ENCODE results near the gene CBLIF.
"Not testable (repeated sequence)": the region's sequence is repeated elsewhere in the genome, so short reads cannot be mapped to it uniquely, and the experiment has no call there.

Gene CBLIF

GRCh38 chr11:59849129-59849528 is 3.8 kb upstream of the CBLIF start:
- no peak for FAIRE-seq
- TF ChIP-seq POLR2A (IDR thresholded peaks at IDR 0.05; ENCODE audit: low read depth, low read length) (no peak), SPI1 (IDR thresholded peaks at IDR 0.05; ENCODE audit: low read depth, low read length) (no peak), POU2F2 (IDR thresholded peaks at IDR 0.05; ENCODE audit: low read depth, low read length) (no peak), TAF1 (IDR thresholded peaks at IDR 0.05; ENCODE audit: low read depth, low read length) (no peak), POLR2AphosphoS5 (IDR thresholded peaks at IDR 0.05; ENCODE audit: low read depth, low read length) (no peak), PAX5 (IDR thresholded peaks at IDR 0.05; ENCODE audit: insufficient read depth, low read length, severe bottlenecking) (no peak)

GRCh38 chr11:59848439-59848838 is 3.1 kb upstream of the CBLIF start:
- DNase-seq (ENCODE audit: insufficient read length, low spot score); FAIRE-seq: not testable (repeated sequence)

More at GRCh38 chr11:59849129-59849528, 3.8 kb upstream of the CBLIF start:
- no peak for DNase-seq (ENCODE audit: insufficient read length, low spot score)

GRCh38 chr11:59847626-59848025 is 2.3 kb upstream of the CBLIF start:
- DNase-seq (ENCODE audit: insufficient read length, low spot score) (no peak), FAIRE-seq (no peak)
- no peak for TF ChIP-seq TAF1 (IDR thresholded peaks at IDR 0.05; ENCODE audit: low read depth, low read length)
- no peak for TF ChIP-seq POLR2A (IDR thresholded peaks at IDR 0.05; ENCODE audit: low read depth, low read length)
- TF ChIP-seq SPI1 (IDR thresholded peaks at IDR 0.05; ENCODE audit: low read depth, low read length), result no peak
- TF ChIP-seq POU2F2 (IDR thresholded peaks at IDR 0.05; ENCODE audit: low read depth, low read length), result no peak
- no peak for TF ChIP-seq POLR2AphosphoS5 (IDR thresholded peaks at IDR 0.05; ENCODE audit: low read depth, low read length)
- no peak for TF ChIP-seq PAX5 (IDR thresholded peaks at IDR 0.05; ENCODE audit: insufficient read depth, low read length, severe bottlenecking)

GRCh38 chr11:59846556-59846955 is 1.3 kb upstream of the CBLIF start:
- TF ChIP-seq POLR2A (IDR thresholded peaks at IDR 0.05; ENCODE audit: low read depth, low read length), result no peak
- no peak for TF ChIP-seq PAX5 (IDR thresholded peaks at IDR 0.05; ENCODE audit: insufficient read depth, low read length, severe bottlenecking)
- TF ChIP-seq POLR2AphosphoS5 (IDR thresholded peaks at IDR 0.05; ENCODE audit: low read depth, low read length), result no peak
- TF ChIP-seq SPI1 (IDR thresholded peaks at IDR 0.05; ENCODE audit: low read depth, low read length), result no peak
- no peak for TF ChIP-seq POU2F2 (IDR thresholded peaks at IDR 0.05; ENCODE audit: low read depth, low read length)
- TF ChIP-seq TAF1 (IDR thresholded peaks at IDR 0.05; ENCODE audit: low read depth, low read length), result no peak
- FAIRE-seq, result no peak
- DNase-seq (ENCODE audit: insufficient read length, low spot score), result no peak

- FAIRE-seq (no peak), DNase-seq (ENCODE audit: insufficient read length, low spot score) (no peak)
- TF ChIP-seq POLR2AphosphoS5 (IDR thresholded peaks at IDR 0.05; ENCODE audit: low read depth, low read length), result no peak
- no peak for TF ChIP-seq TAF1 (IDR thresholded peaks at IDR 0.05; ENCODE audit: low read depth, low read length)
- TF ChIP-seq POLR2A (IDR thresholded peaks at IDR 0.05; ENCODE audit: low read depth, low read length), result no peak
- TF ChIP-seq PAX5 (IDR thresholded peaks at IDR 0.05; ENCODE audit: insufficient read depth, low read length, severe bottlenecking), result no peak
- TF ChIP-seq POU2F2 (IDR thresholded peaks at IDR 0.05; ENCODE audit: low read depth, low read length), result no peak
These were observed 3.0 kb downstream of the CBLIF start for GRCh38 chr11:59842316-59842715.

- TF ChIP-seq POLR2AphosphoS5 (IDR thresholded peaks at IDR 0.05; ENCODE audit: low read depth, low read length) (no peak), POLR2A (IDR thresholded peaks at IDR 0.05; ENCODE audit: low read depth, low read length) (no peak), POU2F2 (IDR thresholded peaks at IDR 0.05; ENCODE audit: low read depth, low read length) (no peak), TAF1 (IDR thresholded peaks at IDR 0.05; ENCODE audit: low read depth, low read length) (no peak), SPI1 (IDR thresholded peaks at IDR 0.05; ENCODE audit: low read depth, low read length) (no peak), PAX5 (IDR thresholded peaks at IDR 0.05; ENCODE audit: insufficient read depth, low read length, severe bottlenecking) (no peak)
- no peak for FAIRE-seq
- DNase-seq (ENCODE audit: insufficient read length, low spot score), result no peak
These were observed 3.8 kb downstream of the CBLIF start for GRCh38 chr11:59841514-59841913.

- FAIRE-seq, result no peak
- TF ChIP-seq SPI1 (IDR thresholded peaks at IDR 0.05; ENCODE audit: low read depth, low read length), result no peak
- DNase-seq (ENCODE audit: insufficient read length, low spot score), result no peak
These were observed 5.7 kb downstream of the CBLIF start for GRCh38 chr11:59839615-59840014.

- FAIRE-seq (no peak), DNase-seq (ENCODE audit: insufficient read length, low spot score) (no peak)
- TF ChIP-seq TAF1 (IDR thresholded peaks at IDR 0.05; ENCODE audit: low read depth, low read length) (no peak), PAX5 (IDR thresholded peaks at IDR 0.05; ENCODE audit: insufficient read depth, low read length, severe bottlenecking) (no peak), SPI1 (IDR thresholded peaks at IDR 0.05; ENCODE audit: low read depth, low read length) (no peak), POLR2AphosphoS5 (IDR thresholded peaks at IDR 0.05; ENCODE audit: low read depth, low read length) (no peak), POLR2A (IDR thresholded peaks at IDR 0.05; ENCODE audit: low read depth, low read length) (no peak), POU2F2 (IDR thresholded peaks at IDR 0.05; ENCODE audit: low read depth, low read length) (no peak)
These were observed 11.7 kb downstream of the CBLIF start for GRCh38 chr11:59833602-59834001.

- FAIRE-seq, result peak; percentile 85
- DNase-seq (ENCODE audit: insufficient read length, low spot score), result no peak
These were observed 15.9 kb downstream of the CBLIF start for GRCh38 chr11:59829358-59829757.

GRCh38 chr11:59822989-59823566 is 22.2 kb downstream of the CBLIF start:
- DNase-seq (ENCODE audit: insufficient read length, low spot score) (no peak), FAIRE-seq (peak; percentile 87)
- no peak for TF ChIP-seq PAX5 (IDR thresholded peaks at IDR 0.05; ENCODE audit: insufficient read depth, low read length, severe bottlenecking)
- TF ChIP-seq POU2F2 (IDR thresholded peaks at IDR 0.05; ENCODE audit: low read depth, low read length), result 0 out of 2 replicates have a peak, but pooled peaks have one; percentile 15
- no peak for TF ChIP-seq TAF1 (IDR thresholded peaks at IDR 0.05; ENCODE audit: low read depth, low read length)
- TF ChIP-seq SPI1 (IDR thresholded peaks at IDR 0.05; ENCODE audit: low read depth, low read length), result no peak
- TF ChIP-seq POLR2A (IDR thresholded peaks at IDR 0.05; ENCODE audit: low read depth, low read length), result no peak
- TF ChIP-seq POLR2AphosphoS5 (IDR thresholded peaks at IDR 0.05; ENCODE audit: low read depth, low read length), result no peak

More at GRCh38 chr11:59829358-59829757, 15.9 kb downstream of the CBLIF start:
- TF ChIP-seq SPI1 (IDR thresholded peaks at IDR 0.05; ENCODE audit: low read depth, low read length), result no peak
- TF ChIP-seq POLR2A (IDR thresholded peaks at IDR 0.05; ENCODE audit: low read depth, low read length), result no peak
- no peak for TF ChIP-seq POU2F2 (IDR thresholded peaks at IDR 0.05; ENCODE audit: low read depth, low read length)
- TF ChIP-seq TAF1 (IDR thresholded peaks at IDR 0.05; ENCODE audit: low read depth, low read length), result no peak
- no peak for TF ChIP-seq PAX5 (IDR thresholded peaks at IDR 0.05; ENCODE audit: insufficient read depth, low read length, severe bottlenecking)
- TF ChIP-seq POLR2AphosphoS5 (IDR thresholded peaks at IDR 0.05; ENCODE audit: low read depth, low read length), result no peak

Data from GM12891 (cell line).